Fibroblast of villous mesenchyme (primary cell): Measurements from ENCODE around the gene UPK2. TPM values are rescaled to one million over a fixed set of nuclear protein-coding genes. Genes with fewer than 3 reads are reported as not detected.

ENCODE experiments used
- DNase-seq: peaks from one replicate; pipeline ENCODE4 v3.0.0-alpha.2; 2010; ENCODE audit warnings: low read depth
- H3K4me3 ChIP-seq: 2 replicates; pipeline ENCODE4 v1.5.1; 2011; ENCODE audit warnings: low read depth, mild to moderate bottlenecking, low read length
- total RNA-seq: library from RNA; depleted of rRNA; stranded (reverse); fragments of >200 nt; gene quantifications from 2 replicates; pipeline ENCODE4 v1.2.3, GENCODE V29; 2012
- TF ChIP-seq, protein P1 (sequence below): IDR thresholded peaks from 2 replicates; pipeline ENCODE4 v1.5.1; 2012; ENCODE audit warnings: low read depth, mild to moderate bottlenecking, low read length; ENCODE audit not compliant: insufficient read depth

The UPK2 gene
- total RNA-seq, 1 donor: not detected

DNA sequence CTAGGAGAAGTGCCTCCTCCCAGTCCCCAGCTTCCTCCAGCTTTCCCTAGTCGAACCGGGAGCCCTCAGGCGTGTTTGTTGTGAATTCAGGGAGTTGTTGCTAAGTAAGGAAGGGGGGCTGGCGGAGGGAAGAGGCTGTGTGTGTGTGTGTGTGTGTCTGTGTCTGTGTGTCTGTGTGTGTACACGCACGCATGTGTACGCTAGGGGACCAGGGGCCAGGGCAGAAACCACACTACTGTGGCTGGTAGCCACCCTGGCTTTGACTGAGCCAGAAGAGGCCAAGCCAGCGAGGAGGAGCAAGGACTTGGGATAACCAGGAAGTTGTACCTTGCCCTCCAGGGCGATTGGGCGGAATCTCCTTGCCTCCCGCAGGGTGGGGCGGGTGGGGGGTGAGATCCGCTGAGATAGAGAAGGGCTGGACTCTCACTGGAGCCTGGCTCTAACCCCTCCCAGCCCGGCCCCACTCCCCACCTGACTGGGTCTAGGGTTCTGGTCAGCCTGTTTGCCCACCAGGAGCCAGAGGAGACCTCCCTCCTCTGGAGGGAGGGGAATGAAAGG is 37.9 kb upstream of the UPK2 start:
- DNase-seq: peak; percentile 96
- TF ChIP-seq, protein P1, sequence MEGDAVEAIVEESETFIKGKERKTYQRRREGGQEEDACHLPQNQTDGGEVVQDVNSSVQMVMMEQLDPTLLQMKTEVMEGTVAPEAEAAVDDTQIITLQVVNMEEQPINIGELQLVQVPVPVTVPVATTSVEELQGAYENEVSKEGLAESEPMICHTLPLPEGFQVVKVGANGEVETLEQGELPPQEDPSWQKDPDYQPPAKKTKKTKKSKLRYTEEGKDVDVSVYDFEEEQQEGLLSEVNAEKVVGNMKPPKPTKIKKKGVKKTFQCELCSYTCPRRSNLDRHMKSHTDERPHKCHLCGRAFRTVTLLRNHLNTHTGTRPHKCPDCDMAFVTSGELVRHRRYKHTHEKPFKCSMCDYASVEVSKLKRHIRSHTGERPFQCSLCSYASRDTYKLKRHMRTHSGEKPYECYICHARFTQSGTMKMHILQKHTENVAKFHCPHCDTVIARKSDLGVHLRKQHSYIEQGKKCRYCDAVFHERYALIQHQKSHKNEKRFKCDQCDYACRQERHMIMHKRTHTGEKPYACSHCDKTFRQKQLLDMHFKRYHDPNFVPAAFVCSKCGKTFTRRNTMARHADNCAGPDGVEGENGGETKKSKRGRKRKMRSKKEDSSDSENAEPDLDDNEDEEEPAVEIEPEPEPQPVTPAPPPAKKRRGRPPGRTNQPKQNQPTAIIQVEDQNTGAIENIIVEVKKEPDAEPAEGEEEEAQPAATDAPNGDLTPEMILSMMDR: peak; percentile 8
- H3K4me3 ChIP-seq: peak overlapping the region; percentile 56

DNA sequence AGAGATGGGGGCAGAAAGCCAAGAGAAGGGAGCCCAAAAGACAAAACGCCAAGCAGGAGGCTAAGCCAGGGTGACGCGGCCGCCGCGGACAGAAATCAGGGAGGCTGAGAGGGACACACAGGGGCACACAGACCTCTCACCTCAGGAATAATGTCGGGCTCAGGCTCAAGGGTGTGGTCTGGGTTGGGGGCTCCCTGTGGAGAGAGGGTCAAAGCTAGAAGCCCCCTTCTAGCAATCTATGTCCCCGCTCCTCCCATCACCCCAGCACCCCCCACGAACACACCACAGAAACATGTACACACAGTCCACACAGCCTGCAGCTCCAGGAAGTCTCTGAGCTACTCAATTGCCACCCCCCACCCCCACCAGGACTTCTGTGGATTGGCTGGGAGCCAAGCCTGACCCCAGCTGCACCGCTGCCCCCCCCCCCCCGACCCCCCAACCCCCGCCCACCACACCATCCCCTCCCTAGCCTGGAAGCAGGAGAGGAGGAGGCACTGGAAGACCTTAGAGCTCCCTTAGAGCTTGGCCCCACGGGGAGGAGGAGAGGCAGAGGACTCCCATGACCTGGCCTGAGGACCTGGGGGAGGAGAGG is 37.3 kb upstream of the UPK2 start:
- DNase-seq: no peak
- TF ChIP-seq, protein P1: no peak
- peak overlapping the region; percentile 93 for H3K4me3 ChIP-seq

- H3K4me3 ChIP-seq: peak overlapping the region; percentile 93
- TF ChIP-seq, protein P1: no peak
- peak; percentile 97 for DNase-seq
Observed at GRCh38 chr11:118921121-118921928, 34.8 kb upstream of the UPK2 start.

DNA sequence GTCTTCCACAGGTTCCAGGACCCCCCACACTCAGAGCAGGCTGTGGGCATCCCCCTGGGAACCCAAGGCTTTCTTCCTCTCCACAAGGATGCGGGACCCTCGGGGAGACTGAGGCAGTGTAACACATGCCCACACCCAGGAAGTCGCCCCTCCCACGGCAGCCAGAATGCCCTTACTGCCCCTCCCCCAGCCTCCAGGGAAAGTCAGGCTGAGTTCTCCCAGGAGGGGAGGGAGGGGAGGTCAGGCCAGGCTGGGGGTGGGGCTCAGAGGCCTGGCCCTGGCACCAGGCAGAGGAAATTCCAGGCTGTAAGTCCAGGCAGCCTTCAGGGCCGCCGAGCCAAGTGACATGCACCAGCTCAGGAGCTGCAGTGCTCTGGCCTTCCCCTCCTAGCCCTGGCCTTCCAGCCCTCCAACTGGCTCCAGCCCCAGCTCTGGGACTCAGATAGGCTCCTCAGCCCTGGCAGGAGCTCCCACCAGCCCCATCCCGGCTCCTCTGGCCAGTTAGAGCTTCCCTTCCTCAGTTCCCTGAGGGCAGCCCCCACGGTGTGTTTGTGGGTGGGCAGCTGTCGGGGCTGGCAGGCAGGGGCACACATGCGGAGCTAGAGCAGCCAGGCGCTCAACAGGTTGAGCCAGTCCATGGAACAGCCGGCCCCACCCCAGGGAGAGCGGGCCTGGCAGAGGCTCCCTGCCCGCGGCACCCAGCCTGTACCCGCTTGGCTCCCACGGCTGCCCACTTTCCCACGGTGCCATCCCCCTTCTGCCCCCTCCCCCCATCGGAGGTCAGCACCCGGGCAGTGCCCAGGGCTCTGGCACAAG is 34.0 kb upstream of the UPK2 start:
- DNase-seq: peak; percentile 88
- H3K4me3 ChIP-seq: peak overlapping the region; percentile 93
- TF ChIP-seq, protein P1: no peak

DNA sequence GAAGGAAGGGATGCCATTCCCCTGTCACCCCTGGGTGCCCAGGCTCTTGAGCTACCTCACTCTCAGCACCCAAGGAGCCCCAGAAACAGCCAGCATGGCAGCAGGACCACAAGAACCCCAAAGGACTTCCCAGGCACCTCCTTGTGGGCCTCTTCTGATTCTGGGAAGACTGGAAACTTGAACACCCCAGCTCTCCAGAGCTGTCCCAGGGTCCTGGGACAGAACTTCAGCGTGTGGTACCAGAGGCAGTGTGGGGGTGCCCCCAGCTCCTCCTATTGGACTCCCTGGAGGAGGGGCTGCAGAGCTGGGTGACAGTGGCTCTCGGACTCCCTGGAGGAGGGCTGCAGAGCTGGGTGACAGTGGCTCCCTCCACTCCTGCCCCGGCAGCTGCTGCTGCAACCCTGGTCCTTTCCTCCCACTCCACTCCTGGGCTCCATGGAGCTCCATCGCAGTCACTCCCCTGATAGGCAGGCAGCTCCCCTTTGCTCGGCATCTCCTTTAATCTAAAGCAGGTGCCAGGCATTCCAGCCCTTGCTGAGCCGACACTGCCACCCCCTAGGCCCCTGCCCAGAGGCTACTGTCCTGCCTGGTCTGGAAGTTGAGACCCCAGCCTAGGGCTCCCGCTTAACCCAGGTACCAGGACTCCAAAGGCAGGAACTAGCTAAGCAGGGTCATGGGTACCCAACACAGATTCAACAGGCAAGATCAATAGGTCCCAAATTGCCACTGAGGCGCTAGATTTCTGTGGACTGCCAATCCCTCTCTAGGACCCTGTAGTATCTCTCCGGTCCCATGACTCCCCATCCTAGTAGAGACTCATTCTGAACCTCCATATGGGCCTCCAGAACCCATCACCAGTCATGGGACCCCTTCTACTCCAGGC is 33.1 kb upstream of the UPK2 start:
- peak overlapping the region; percentile 93 for H3K4me3 ChIP-seq
- no peak for DNase-seq
- TF ChIP-seq, protein P1: no peak
